ENCODE data around the gene HEXIM2.
"Not testable (repeated sequence)": the region's sequence is repeated elsewhere in the genome, so short reads cannot be mapped to it uniquely, and the experiment has no call there.

HEXIM2 gene

GRCh38 chr17:45168991-45169752 is 7.5 kb downstream of the HEXIM2 start:
- no peak for DNase-seq

GRCh38 chr17:45170280-45170930 is 8.7 kb downstream of the HEXIM2 start:
- peak in 5 of 51 donors; percentile 27 to 46 (median 40) for DNase-seq

GRCh38 chr17:45170931-45171337 is 9.3 kb downstream of the HEXIM2 start:
- DNase-seq: peak in 26 of 51 donors; percentile 9 to 67 (median 32)

- peak in 12 of 51 donors; percentile 11 to 53 (median 28) for DNase-seq
Observed at GRCh38 chr17:45171338-45172231, 9.9 kb downstream of the HEXIM2 start.

- DNase-seq: no peak
Observed at GRCh38 chr17:45172232-45172540, 10.5 kb downstream of the HEXIM2 start.

GRCh38 chr17:45172541-45173286 is 11.0 kb downstream of the HEXIM2 start:
- peak; percentile 47 to 95 (median 82) for DNase-seq

GRCh38 chr17:45175759-45176115 is 14.1 kb downstream of the HEXIM2 start:
- no peak for DNase-seq

- no peak for DNase-seq
Observed at GRCh38 chr17:45177563-45177962, 15.9 kb downstream of the HEXIM2 start.

GRCh38 chr17:45184144-45184543 is 22.5 kb downstream of the HEXIM2 start:
- no peak for DNase-seq

GRCh38 chr17:45186801-45187354 is 25.2 kb downstream of the HEXIM2 start:
- no peak for DNase-seq

- no peak for DNase-seq
Observed at GRCh38 chr17:45189009-45189408, 27.3 kb downstream of the HEXIM2 start.

- no peak for DNase-seq
Observed at GRCh38 chr17:45190503-45191255, 29.0 kb downstream of the HEXIM2 start.

GRCh38 chr17:45195424-45195823 is 33.7 kb downstream of the HEXIM2 start:
- no peak for DNase-seq

- no peak for DNase-seq
Observed at GRCh38 chr17:45197108-45197507, 35.4 kb downstream of the HEXIM2 start.

GRCh38 chr17:45197555-45198334 is 36.1 kb downstream of the HEXIM2 start:
- DNase-seq: peak; percentile 34 to 93 (median 79)

GRCh38 chr17:45200701-45201100 is 39.0 kb downstream of the HEXIM2 start:
- DNase-seq: no peak

GRCh38 chr17:45201457-45201856 is 39.8 kb downstream of the HEXIM2 start:
- DNase-seq: no peak

- not testable (repeated sequence) for DNase-seq
Observed at GRCh38 chr17:45201880-45202279, 40.2 kb downstream of the HEXIM2 start.

GRCh38 chr17:45218895-45219661 is 57.4 kb downstream of the HEXIM2 start:
- peak in 48 of 51 donors; percentile 20 to 96 (median 72) for DNase-seq
